HG03139 (cell line): Measurements from ENCODE around the gene PRKAB2.
"Not testable (repeated sequence)": the region's sequence is repeated elsewhere in the genome, so short reads cannot be mapped to it uniquely, and the experiment has no call there.

ENCODE experiments used
- ATAC-seq: cut with Tn5 transposase; IDR thresholded peaks from one replicate; pipeline ENCODE4 v1.9.1; 2021; ENCODE audit not compliant: unreplicated experiment

Gene PRKAB2

GRCh38 chr1:147111381-147112130 lies 60.7 kb downstream of the PRKAB2 start:
- ATAC-seq, result no peak

GRCh38 chr1:147110872-147111271 lies 61.4 kb downstream of the PRKAB2 start:
- ATAC-seq, result no peak

- no peak for ATAC-seq
Observed at GRCh38 chr1:147110434-147110833, 61.8 kb downstream of the PRKAB2 start.

- ATAC-seq, result no peak
Observed at GRCh38 chr1:147109762-147110161, 62.5 kb downstream of the PRKAB2 start.

GRCh38 chr1:147109041-147109440 lies 63.2 kb downstream of the PRKAB2 start:
- no peak for ATAC-seq

GRCh38 chr1:147106407-147106881 lies 65.8 kb downstream of the PRKAB2 start:
- ATAC-seq, result not testable (repeated sequence)

GRCh38 chr1:147105909-147106308 lies 66.4 kb downstream of the PRKAB2 start:
- no peak for ATAC-seq
